Neuronal stem cell (in vitro differentiated cells): ENCODE measurements around the gene KLK10.
A peak's percentile ranks its signal among the peaks of the same experiment; 100 is the strongest.

ENCODE experiments used
- DNase-seq: peaks from one replicate; pipeline ENCODE4 v3.0.0-alpha.2; 2013; ENCODE audit warnings: low spot score
- H2AFZ ChIP-seq: one replicate; pipeline ENCODE4 v1.6.1; 2013; ENCODE audit warnings: mild to moderate bottlenecking, low read length, inconsistent platforms
- H2AK5ac ChIP-seq: 2 replicates; pipeline ENCODE4 v1.6.1; 2013; ENCODE audit warnings: low read depth, mild to moderate bottlenecking, inconsistent platforms, low read length, moderate library complexity, mixed read lengths
- H2BK120ac ChIP-seq: 2 replicates; pipeline ENCODE4 v1.6.1; 2013; ENCODE audit warnings: low read depth, mild to moderate bottlenecking, inconsistent platforms, low read length, moderate library complexity, mixed read lengths
- H2BK12ac ChIP-seq: one replicate; pipeline ENCODE4 v1.6.1; 2013; ENCODE audit warnings: low read length, inconsistent platforms
- H2BK15ac ChIP-seq: 2 replicates; pipeline ENCODE4 v1.6.1; 2013; ENCODE audit warnings: mild to moderate bottlenecking, low read length, inconsistent platforms, mixed read lengths
- H2BK5ac ChIP-seq: one replicate; pipeline ENCODE4 v1.6.1; 2013; ENCODE audit warnings: inconsistent platforms, mild to moderate bottlenecking, low read length, moderate library complexity
- H3K14ac ChIP-seq: one replicate; pipeline ENCODE4 v1.6.1; 2013; ENCODE audit warnings: low read length, inconsistent platforms
- H3K18ac ChIP-seq: 2 replicates; pipeline ENCODE4 v1.6.1; 2013; ENCODE audit warnings: low read length, inconsistent platforms
- H3K23ac ChIP-seq: 2 replicates; pipeline ENCODE4 v1.6.1; 2013; ENCODE audit warnings: low read depth, mild to moderate bottlenecking, mixed read lengths, low read length, inconsistent platforms; ENCODE audit not compliant: poor library complexity
- H3K27ac ChIP-seq: replicated peaks from 3 replicates; pipeline ENCODE4 v1.5.1; 2013; ENCODE audit warnings: low read length, inconsistent platforms
- H3K27me3 ChIP-seq, 3 experiments: 2 replicates each; pipeline ENCODE4 v1.6.1; 2013; ENCODE audit warnings: low read length in 3 of 3, mild to moderate bottlenecking in 2 of 3, inconsistent platforms in 1 of 3, low read depth in 1 of 3, mixed read lengths in 1 of 3, moderate library complexity in 1 of 3; ENCODE audit not compliant: control insufficient read depth in 3 of 3, insufficient read depth in 3 of 3
- H3K36me3 ChIP-seq, 2 donors: replicated peaks in 1 of 2; 2 replicates each; pipeline ENCODE4 v1.6.1; 2013; ENCODE audit warnings: low read length in 2 of 2; ENCODE audit not compliant: control insufficient read depth in 2 of 2, insufficient read depth in 2 of 2
- H3K4ac ChIP-seq: 2 replicates; pipeline ENCODE4 v1.6.1; 2013; ENCODE audit warnings: inconsistent platforms, mild to moderate bottlenecking, low read length, moderate library complexity
- H3K4me1 ChIP-seq, 2 donors: 1 replicate in 1 of 2; 2 replicates in 1 of 2; pipeline ENCODE4 v1.6.1; 2013; ENCODE audit warnings: low read length in 2 of 2, low read depth in 1 of 2; ENCODE audit not compliant: control insufficient read depth in 2 of 2, insufficient read depth in 1 of 2
- H3K4me2 ChIP-seq: one replicate; pipeline ENCODE4 v1.6.1; 2013; ENCODE audit warnings: mild to moderate bottlenecking, low read length, inconsistent platforms; ENCODE audit not compliant: insufficient read depth, poor library complexity, severe bottlenecking
- H3K4me3 ChIP-seq, 2 donors: 2 replicates each; pipeline ENCODE4 v1.5.1; 2013; ENCODE audit warnings: low read length in 2 of 2, mild to moderate bottlenecking in 2 of 2, inconsistent platforms in 1 of 2, moderate library complexity in 1 of 2
- H3K79me1 ChIP-seq: one replicate; pipeline ENCODE4 v1.6.1; 2013; ENCODE audit warnings: low read depth, mild to moderate bottlenecking, inconsistent platforms, low read length, moderate library complexity
- H3K9ac ChIP-seq: one replicate; pipeline ENCODE4 v1.6.1; 2013; ENCODE audit warnings: mild to moderate bottlenecking, low read depth, low read length, inconsistent platforms; ENCODE audit not compliant: poor library complexity
- H3K9me3 ChIP-seq, 2 donors: replicated peaks in 1 of 2; 2 replicates each; pipeline versions ENCODE3 to v1.6.1; 2013; ENCODE audit warnings: low read length in 2 of 2, mild to moderate bottlenecking in 2 of 2, inconsistent platforms in 1 of 2, low read depth in 1 of 2, mixed read lengths in 1 of 2, moderate library complexity in 1 of 2; ENCODE audit not compliant: control insufficient read depth in 2 of 2, insufficient read depth in 1 of 2
- H4K8ac ChIP-seq: one replicate; pipeline ENCODE4 v1.6.1; 2013; ENCODE audit warnings: low read depth, mild to moderate bottlenecking, inconsistent platforms, low read length, moderate library complexity
- H4K91ac ChIP-seq: one replicate; pipeline ENCODE4 v1.6.1; 2013; ENCODE audit warnings: low read length, low read depth, mild to moderate bottlenecking, inconsistent platforms; ENCODE audit not compliant: poor library complexity
- WGBS, 2 donors: extraction: QIAGEN DNeasy Blood & Tissue Kit; methylation state at CpG; one replicate each; pipeline ENCODE4 v1.1.7; 2013; ENCODE audit warnings: missing lambda C conversion rate in 2 of 2, mixed read lengths in 1 of 2; ENCODE audit not compliant: insufficient read length in 2 of 2, insufficient replicate concordance in 1 of 2; ENCODE audit errors: extremely low coverage in 2 of 2; 5-methylcytosine and 5-hydroxymethylcytosine counted together

The KLK10 gene

GRCh38 chr19:51000981-51001380 is 18.5 kb downstream of the KLK10 start:
- DNase-seq, result no peak
- peak overlapping the region; percentile 91 for H2BK12ac ChIP-seq
- peak overlapping the region; percentile 90 for H2BK120ac ChIP-seq
- H4K91ac ChIP-seq, result peak overlapping the region; percentile 15
- H3K9me3 ChIP-seq, result no peaks in the 10 kb centered on the region
- no peak overlapping the region for H3K27ac ChIP-seq
- no CpG with 5 or more reads among the region's 16 CpGs for WGBS, 2 donors
- peak overlapping the region; percentile 92 for H4K8ac ChIP-seq
- no peak overlapping the region for H3K23ac ChIP-seq
- peaks cover 0 to 5% (median 0%) of the 10 kb centered on the region in 3 experiments for H3K27me3 ChIP-seq
- no peaks in the 10 kb centered on the region for H3K79me1 ChIP-seq
- peak overlapping the region; percentile 90 for H2AK5ac ChIP-seq
- H3K36me3 ChIP-seq, result no peaks in the 10 kb centered on the region
- no peak overlapping the region for H3K4me3 ChIP-seq
- no peak overlapping the region for H3K4ac ChIP-seq
- peak overlapping the region; percentile 60 for H2BK15ac ChIP-seq
- H2BK5ac ChIP-seq, result no peak overlapping the region
- H3K4me1 ChIP-seq, result peaks cover 0 to 8% of the 10 kb centered on the region in 2 donors
- peak overlapping the region; percentile 30 for H3K4me2 ChIP-seq
- H2AFZ ChIP-seq, result no peak overlapping the region
- no peak overlapping the region for H3K14ac ChIP-seq
- H3K9ac ChIP-seq, result no peak overlapping the region
- peak overlapping the region; percentile 1 for H3K18ac ChIP-seq

GRCh38 chr19:51000426-51000825 is 19.1 kb downstream of the KLK10 start:
- H2BK5ac ChIP-seq, result no peak overlapping the region
- no peak overlapping the region for H2AFZ ChIP-seq
- no peak overlapping the region for H3K4me2 ChIP-seq
- H3K4me3 ChIP-seq, result no peak overlapping the region
- H3K9me3 ChIP-seq, result no peaks in the 10 kb centered on the region
- WGBS, 2 donors, result no CpG with 5 or more reads among the region's 10 CpGs
- H2BK12ac ChIP-seq, result peak overlapping the region; percentile 91
- no peak overlapping the region for H3K4ac ChIP-seq
- H3K27me3 ChIP-seq, result peaks cover 0 to 5% (median 0%) of the 10 kb centered on the region in 3 experiments
- no peak overlapping the region for H3K9ac ChIP-seq
- H2BK15ac ChIP-seq, result peak overlapping the region; percentile 60
- no peak overlapping the region for H3K14ac ChIP-seq
- peak overlapping the region; percentile 1 for H3K18ac ChIP-seq
- H2AK5ac ChIP-seq, result peak overlapping the region; percentile 90
- no peak overlapping the region for H4K91ac ChIP-seq
- H4K8ac ChIP-seq, result no peak overlapping the region
- H2BK120ac ChIP-seq, result peak overlapping the region; percentile 90
- no peaks in the 10 kb centered on the region for H3K79me1 ChIP-seq
- H3K27ac ChIP-seq, result no peak overlapping the region
- no peak overlapping the region for H3K23ac ChIP-seq
- DNase-seq, result no peak
- peaks cover 0 to 8% of the 10 kb centered on the region in 2 donors for H3K4me1 ChIP-seq
- H3K36me3 ChIP-seq, result no peaks in the 10 kb centered on the region

GRCh38 chr19:50998686-50999085 is 20.8 kb downstream of the KLK10 start:
- no peak overlapping the region for H2BK12ac ChIP-seq

GRCh38 chr19:50998061-50998460 is 21.4 kb downstream of the KLK10 start:
- Histone ChIP-seq H2BK12ac (no peak overlapping the region), H3K9me3 (no peaks in the 10 kb centered on the region), H2BK120ac (no peak overlapping the region), H4K8ac (no peak overlapping the region), H3K14ac (no peak overlapping the region), H3K4ac (no peak overlapping the region), H3K27me3 (peaks cover 0 to 3% (median 0%) of the 10 kb centered on the region in 3 experiments), H3K27ac (no peak overlapping the region), H2AK5ac (no peak overlapping the region), H3K9ac (no peak overlapping the region), H2AFZ (no peak overlapping the region), H3K23ac (no peak overlapping the region), H2BK15ac (no peak overlapping the region), H3K4me1 (peaks cover 0 to 8% of the 10 kb centered on the region in 2 donors), H3K4me3 (no peak overlapping the region), H3K18ac (no peak overlapping the region), H2BK5ac (no peak overlapping the region), H4K91ac (no peak overlapping the region), H3K36me3 (no peaks in the 10 kb centered on the region), H3K79me1 (no peaks in the 10 kb centered on the region), H3K4me2 (no peak overlapping the region)
- 100% methylated on average over 1 to 2 of the region's 5 CpGs for WGBS, 2 donors
- no peak for DNase-seq

More at GRCh38 chr19:50998686-50999085, 20.8 kb downstream of the KLK10 start:
- no peak overlapping the region for H2BK15ac ChIP-seq
- no peaks in the 10 kb centered on the region for H3K9me3 ChIP-seq
- H4K91ac ChIP-seq, result no peak overlapping the region
- H2AK5ac ChIP-seq, result no peak overlapping the region
- H3K18ac ChIP-seq, result no peak overlapping the region
- H3K4me2 ChIP-seq, result no peak overlapping the region
- no peak overlapping the region for H3K14ac ChIP-seq
- H3K4me1 ChIP-seq, result peaks cover 0 to 8% of the 10 kb centered on the region in 2 donors
- no peak overlapping the region for H3K4me3 ChIP-seq
- H3K27me3 ChIP-seq, result peaks cover 0 to 3% (median 0%) of the 10 kb centered on the region in 3 experiments
- H3K27ac ChIP-seq, result no peak overlapping the region
- no peak overlapping the region for H2BK5ac ChIP-seq
- H4K8ac ChIP-seq, result no peak overlapping the region
- H2BK120ac ChIP-seq, result no peak overlapping the region
- H3K9ac ChIP-seq, result no peak overlapping the region
- no CpG with 5 or more reads among the region's 4 CpGs for WGBS, 2 donors
- no peaks in the 10 kb centered on the region for H3K36me3 ChIP-seq
- no peak overlapping the region for H3K4ac ChIP-seq
- H3K79me1 ChIP-seq, result no peaks in the 10 kb centered on the region
- H2AFZ ChIP-seq, result no peak overlapping the region
- no peak overlapping the region for H3K23ac ChIP-seq
- DNase-seq, result no peak
